AG20443 (cell line): ENCODE measurements around the gene TOPBP1.

Source experiments
- DNase-seq: peaks from one replicate; pipeline ENCODE4 v3.0.0; 2012; ENCODE audit warnings: low spot score, mixed read lengths

The TOPBP1 gene

GRCh38 chr3:133608388-133608787, 53.4 kb downstream of the TOPBP1 start:
- no peak for DNase-seq

DNA sequence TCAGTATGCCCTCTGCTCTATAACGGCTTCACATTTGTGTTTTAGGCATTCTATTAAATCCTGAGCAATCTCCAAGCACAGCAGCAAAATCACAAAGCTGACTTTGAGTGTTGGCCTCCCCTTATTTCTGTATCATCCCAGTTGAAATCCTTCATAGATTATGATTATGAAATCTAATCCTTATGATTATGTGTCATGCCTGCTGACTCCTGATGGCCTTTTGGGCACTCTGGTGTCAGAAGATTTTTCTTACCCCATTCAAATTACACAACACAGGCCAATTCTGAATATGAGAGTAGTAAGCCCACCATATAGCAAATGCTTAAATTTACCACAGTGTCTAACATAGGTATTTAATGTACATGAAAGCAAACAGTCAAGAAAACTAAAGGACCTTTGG, 53.9 kb downstream of the TOPBP1 start:
- DNase-seq: no peak

DNA sequence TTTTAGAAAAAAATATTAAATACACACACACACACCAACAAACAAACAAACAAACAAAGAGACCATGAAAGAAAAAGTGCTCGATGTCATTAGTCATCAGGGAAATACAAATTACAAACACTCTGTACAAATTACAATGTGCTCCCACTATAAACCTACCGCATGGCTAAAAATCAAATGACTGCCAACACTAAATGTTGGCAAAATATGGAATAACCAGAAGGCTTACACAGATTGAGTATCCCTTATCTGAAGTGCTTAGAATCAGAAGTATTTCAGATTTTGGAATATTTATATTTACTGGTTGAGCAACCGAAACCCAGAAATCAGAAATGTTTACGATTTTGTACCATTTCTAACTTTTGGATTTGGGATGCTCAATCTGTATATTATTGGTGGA, 54.8 kb downstream of the TOPBP1 start:
- no peak for DNase-seq

- no peak for DNase-seq
Observed at GRCh38 chr3:133606342-133606741, 55.4 kb downstream of the TOPBP1 start.

DNA sequence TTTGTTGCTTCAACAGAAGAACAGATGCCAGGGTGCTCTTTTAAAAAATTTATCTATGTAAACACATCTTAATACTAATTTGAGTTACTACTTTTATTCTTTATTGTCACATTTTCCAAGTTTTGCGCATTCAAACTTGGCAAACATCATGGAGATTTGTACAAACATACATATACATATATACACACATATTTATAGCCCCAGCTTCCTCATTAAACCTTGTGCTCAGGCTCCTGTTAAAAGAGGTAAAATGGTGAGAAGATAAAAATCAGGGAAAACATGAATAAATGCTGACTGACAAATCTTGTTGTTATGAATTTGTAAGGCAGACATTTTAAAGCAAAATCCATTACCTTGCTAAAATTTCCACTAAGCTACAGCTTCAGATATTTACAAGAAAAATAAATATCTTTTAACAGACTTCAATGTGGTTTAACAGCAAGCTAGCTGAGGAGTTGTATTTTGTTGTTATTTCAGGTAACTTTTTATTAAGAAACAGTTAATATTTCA, 61.1 kb downstream of the TOPBP1 start:
- DNase-seq: no peak

GRCh38 chr3:133599280-133599679, 62.5 kb downstream of the TOPBP1 start:
- no peak for DNase-seq

DNA sequence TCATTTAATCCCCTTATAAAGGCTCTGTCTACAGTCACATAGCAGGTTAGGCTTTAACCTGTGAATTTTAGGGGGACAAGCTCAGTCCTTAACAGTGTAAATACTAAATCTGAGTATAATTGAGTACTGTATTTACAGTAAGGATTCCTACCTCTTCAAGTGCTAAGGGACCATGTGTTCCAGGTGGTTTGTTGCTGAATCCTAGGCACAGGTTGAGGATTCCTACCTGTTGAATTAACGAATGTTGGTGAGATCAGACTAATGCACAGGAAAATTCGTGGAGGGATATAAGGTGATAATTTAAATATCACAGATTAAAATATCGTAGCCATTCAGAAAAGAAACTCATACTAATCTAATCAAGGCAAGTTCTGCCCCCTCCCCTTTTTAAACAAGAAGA, 63.3 kb downstream of the TOPBP1 start:
- DNase-seq: no peak

DNA sequence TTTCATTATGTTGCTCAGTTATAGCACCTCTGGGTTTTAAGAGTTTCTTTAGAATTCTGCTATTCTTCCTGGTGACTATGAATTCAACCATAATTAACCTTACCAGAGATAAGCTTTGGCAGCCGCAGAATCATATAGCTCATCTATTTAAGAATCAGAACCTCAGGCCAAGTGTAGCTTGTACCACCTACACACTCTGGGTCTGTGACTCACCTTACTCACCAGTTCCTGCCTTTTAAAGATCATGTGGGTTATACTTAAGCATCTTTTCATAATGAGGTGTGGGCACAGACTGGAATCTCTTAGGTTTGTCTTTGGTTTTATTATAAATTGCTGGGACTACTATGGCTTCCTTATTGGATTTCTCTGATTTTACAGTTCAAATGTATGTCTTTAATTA, 66.4 kb downstream of the TOPBP1 start:
- peak; percentile 12 for DNase-seq

- DNase-seq: no peak
Observed at GRCh38 chr3:133593243-133593642, 68.5 kb downstream of the TOPBP1 start.

GRCh38 chr3:133592843-133593242, 68.9 kb downstream of the TOPBP1 start:
- DNase-seq: peak; percentile 22

DNA sequence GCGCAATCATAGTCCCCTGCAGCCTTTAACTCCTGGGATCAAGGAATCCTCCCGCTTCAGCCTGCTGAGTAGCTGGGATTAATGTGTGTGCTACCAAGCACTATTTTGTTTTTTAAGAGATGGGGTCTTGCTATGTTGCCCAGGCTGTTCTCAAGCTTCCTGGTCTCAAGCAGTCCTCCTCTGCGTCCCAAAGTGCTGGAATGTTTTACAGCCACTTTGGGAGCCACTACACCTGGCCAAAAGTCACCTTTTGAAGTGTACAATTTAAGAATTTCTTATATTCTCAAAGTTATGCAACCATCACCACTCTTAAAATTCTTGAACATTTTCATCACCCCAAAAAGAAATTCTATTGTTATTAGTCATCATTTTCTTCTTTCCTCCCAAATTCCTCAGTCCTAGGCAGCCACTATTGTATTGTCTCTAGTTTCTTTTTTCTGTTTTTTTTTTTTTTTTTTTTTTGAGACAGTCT, 70.4 kb downstream of the TOPBP1 start:
- DNase-seq: peak; percentile 64

DNA sequence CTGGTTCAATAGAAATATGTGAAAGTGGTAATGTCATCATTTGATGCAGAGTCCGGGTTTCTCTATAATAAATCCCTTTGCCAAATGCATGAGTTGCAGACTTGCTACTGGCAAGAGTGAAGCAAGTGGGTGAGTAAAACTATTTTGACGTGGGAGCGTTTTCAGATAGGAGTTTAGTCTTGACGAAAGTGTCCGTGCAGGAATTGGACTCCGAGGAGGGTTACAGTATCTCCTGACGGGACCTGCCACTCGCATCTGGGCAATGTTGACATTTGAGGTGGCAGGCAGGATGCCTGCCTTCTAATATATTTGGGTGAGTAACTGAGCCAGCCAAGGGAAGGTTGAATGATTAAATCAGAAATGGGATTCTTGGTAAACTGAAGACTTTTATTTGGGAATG, 72.2 kb downstream of the TOPBP1 start:
- no peak for DNase-seq

DNA sequence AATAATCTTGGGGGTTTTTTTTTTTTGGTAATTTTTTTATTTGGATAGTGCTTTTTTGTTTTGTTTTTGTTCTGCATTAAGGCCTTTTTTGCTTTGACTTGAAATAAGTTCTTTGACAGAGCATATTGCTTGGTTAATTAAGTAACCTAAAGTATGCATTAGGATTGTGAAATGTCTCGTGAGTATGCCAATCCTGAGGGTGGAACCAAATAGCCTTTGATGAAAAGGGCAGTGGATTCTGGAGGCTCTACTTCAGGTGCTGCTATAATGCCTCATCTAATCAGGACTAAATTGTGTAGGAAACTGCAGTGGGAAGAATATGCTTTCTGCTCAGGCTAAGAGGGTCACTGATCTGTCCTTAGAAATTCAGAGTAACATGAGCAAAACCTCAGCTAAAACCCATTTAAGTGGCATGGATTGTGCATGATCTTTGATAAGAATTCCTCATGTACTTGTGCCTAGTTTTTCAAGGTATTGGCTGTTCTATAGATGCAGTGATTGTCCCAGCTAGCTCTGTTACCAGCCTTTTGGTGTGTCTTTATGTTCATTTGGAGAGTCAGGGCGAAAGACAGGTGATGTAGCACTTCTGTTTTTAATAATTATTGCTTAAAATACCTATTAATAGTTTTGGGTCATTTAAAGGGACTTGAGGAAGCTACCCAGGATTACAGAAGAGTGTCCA, 72.8 kb downstream of the TOPBP1 start:
- DNase-seq: no peak

DNA sequence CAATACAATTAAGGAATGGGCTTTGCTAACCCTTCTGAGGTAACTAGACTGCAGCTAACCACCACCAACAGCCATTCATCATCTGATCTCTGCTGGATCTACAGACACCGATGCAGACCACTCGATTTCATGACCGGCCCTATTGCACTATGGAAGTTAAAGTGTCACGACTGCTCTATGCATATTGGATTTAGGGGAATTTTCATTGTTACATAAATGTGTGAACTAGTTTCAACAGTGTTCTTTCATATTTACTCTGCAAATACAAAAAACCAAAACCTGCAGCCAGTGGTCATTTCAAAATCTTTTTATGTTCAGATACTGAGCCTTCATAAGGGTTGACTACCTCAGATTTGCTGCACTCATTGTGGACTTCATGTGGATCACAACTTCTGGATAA, 73.7 kb downstream of the TOPBP1 start:
- DNase-seq: no peak

DNA sequence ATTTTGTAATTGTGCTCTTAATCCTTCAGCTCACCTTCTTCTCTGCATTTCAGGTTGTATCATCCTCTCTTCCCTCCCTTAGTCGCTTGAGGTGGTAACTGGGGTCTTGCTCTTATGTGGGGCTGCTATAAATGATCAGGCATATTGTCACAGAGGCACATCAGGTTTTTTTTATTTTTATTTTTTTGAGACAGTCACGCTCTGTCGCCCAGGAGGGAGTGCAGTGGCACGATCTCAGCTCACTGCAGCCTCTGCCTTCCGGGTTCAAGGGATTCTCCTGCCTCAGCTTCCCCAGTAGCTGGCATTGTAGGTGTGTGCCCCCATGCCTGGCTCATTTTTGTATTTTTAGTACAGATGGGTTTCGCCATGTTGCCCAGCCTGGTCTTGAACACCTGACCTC, 78.3 kb downstream of the TOPBP1 start:
- no peak for DNase-seq

GRCh38 chr3:133578548-133579191, 83.1 kb downstream of the TOPBP1 start:
- DNase-seq: peak; percentile 42

GRCh38 chr3:133576169-133576568, 85.6 kb downstream of the TOPBP1 start:
- no peak for DNase-seq

- DNase-seq: no peak
Observed at GRCh38 chr3:133575086-133575485, 86.7 kb downstream of the TOPBP1 start.

DNA sequence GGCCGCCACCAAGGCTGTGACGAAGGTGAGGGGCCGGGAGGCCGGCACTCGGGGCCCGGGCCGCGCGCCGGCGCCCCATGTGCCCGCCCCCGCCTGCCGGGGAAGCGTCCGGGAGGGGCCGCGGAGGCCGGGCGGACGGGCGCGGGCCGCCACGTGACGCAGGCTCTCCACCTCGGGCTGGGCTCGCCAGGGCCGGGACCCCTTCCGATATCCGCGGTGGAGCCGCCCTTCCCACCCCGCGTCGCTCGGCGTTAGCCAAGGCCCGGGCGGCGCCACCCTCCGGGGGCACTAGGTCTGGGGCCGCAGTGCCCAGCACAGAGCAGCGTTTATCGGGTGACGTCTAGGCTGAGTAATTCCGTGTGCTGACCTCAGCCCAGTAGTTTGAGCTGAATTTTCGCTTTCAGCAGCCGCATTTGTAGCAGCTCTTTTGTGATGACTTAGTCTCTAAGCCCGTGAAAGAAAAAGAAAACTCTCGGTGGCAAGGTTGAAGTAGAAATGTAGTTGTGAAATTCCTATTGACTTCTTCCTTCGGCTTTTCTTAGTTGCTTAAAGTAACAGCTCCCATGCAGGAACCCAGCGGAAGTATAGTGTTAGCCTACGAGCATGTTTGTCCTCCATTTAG, 87.4 kb downstream of the TOPBP1 start:
- DNase-seq: peak; percentile 79

GRCh38 chr3:133573629-133574194, 88.0 kb downstream of the TOPBP1 start, which contains the start of gene CDV3:
Gene CDV3 (plus strand): TSS chr3:133573686. CDS start chr3:133574045, 359 bp downstream.
- no peak for DNase-seq

- DNase-seq: peak; percentile 95
Observed at GRCh38 chr3:133573054-133573628, 88.6 kb downstream of the TOPBP1 start.
